Panc1 (cell line): ENCODE measurements around the gene ZNF516. TPM values are rescaled to one million over a fixed set of nuclear protein-coding genes. Genes with fewer than 3 reads are reported as not detected.

Experiments
- ATAC-seq: fragments of 200-7000 bp; cut with Tn5 transposase; 2 replicates; pipeline ENCODE4 v1.9.1; 2020; ENCODE audit warnings: mild to moderate bottlenecking, moderate library complexity
- BruUV-seq: library from RNA; stranded (reverse); fragments of 400-500 nt; replicated peaks from 2 replicates; lab custom pipeline; 2021; lab: Mats Ljungman, UMichigan
- CTCF ChIA-PET: fragments of 300-600 bp; sonication (Branson Sonifier 250); formaldehyde crosslinking; loops from one replicate; lab custom pipeline; 2022; ENCODE audit warnings: antibody characterized with exemption; lab: Charles Lee
- POLR2A ChIA-PET: fragments of 300-600 bp; sonication (Branson Sonifier 250); formaldehyde crosslinking; loops from one replicate; lab custom pipeline; 2022; ENCODE audit warnings: antibody characterized with exemption; lab: Charles Lee
- DNase-seq: peaks from one replicate; pipeline ENCODE4 v3.0.0-alpha.2; 2010; ENCODE audit warnings: low read depth, low spot score
- H3K27ac ChIP-seq: 2 replicates; pipeline ENCODE4 v1.5.1; 2011; ENCODE audit warnings: mild to moderate bottlenecking, low read length, inconsistent platforms
- H3K27me3 ChIP-seq: fragments of 200-500 bp; sonication (Bioruptor generic); 2 replicates; pipeline ENCODE4 v1.6.0; 2014; ENCODE audit warnings: low read length, inconsistent platforms; ENCODE audit not compliant: control insufficient read depth, insufficient read depth
- H3K36me3 ChIP-seq: fragments of 200-500 bp; sonication (Bioruptor generic); 2 replicates; pipeline ENCODE4 v1.5.1; 2014; ENCODE audit warnings: inconsistent platforms, mild to moderate bottlenecking, low read length, moderate library complexity; ENCODE audit not compliant: control insufficient read depth, insufficient read depth
- H3K4me1 ChIP-seq: 2 replicates; pipeline ENCODE4 v1.5.1; 2011; ENCODE audit warnings: inconsistent platforms, mild to moderate bottlenecking, low read length, moderate library complexity; ENCODE audit not compliant: control insufficient read depth, insufficient read depth
- H3K4me3 ChIP-seq, 2 experiments: 2 replicates each; pipeline ENCODE4 v1.5.1; 2011 to 2012; ENCODE audit warnings: low read depth in 2 of 2, low read length in 2 of 2, mild to moderate bottlenecking in 2 of 2, inconsistent platforms in 1 of 2, moderate library complexity in 1 of 2
- H3K9me3 ChIP-seq: fragments of 200-500 bp; sonication (Bioruptor generic); 2 replicates; pipeline ENCODE4 v1.5.1; 2014; ENCODE audit warnings: low read depth, mild to moderate bottlenecking, inconsistent platforms, low read length, moderate library complexity; ENCODE audit not compliant: control insufficient read depth, insufficient read depth
- CTCF ChIP-seq: fragments of 450-650 bp; IDR thresholded peaks from 2 replicates; pipeline ENCODE4 v1.5.1; 2017; ENCODE audit warnings: mild to moderate bottlenecking
- POLR2AphosphoS5 ChIP-seq: IDR thresholded peaks from 2 replicates; pipeline ENCODE4 v1.6.1; 2012; ENCODE audit warnings: mild to moderate bottlenecking, low read depth, low read length, moderate library complexity
- SIN3A ChIP-seq: IDR thresholded peaks from 2 replicates; pipeline ENCODE4 v1.6.1; 2012; ENCODE audit warnings: low read depth, mild to moderate bottlenecking, low read length, moderate library complexity, borderline replicate concordance; ENCODE audit not compliant: insufficient read depth
- TCF7L2 ChIP-seq: IDR thresholded peaks from 2 replicates; pipeline ENCODE4 v1.6.1; 2011; ENCODE audit warnings: mild to moderate bottlenecking, low read depth, low read length, inconsistent platforms
- in situ Hi-C: cut with HindIII; loops from 2 replicates; pipeline ENCODE4 v1.10.0; 2016; ENCODE audit warnings: low sequenced_read_pairs, low pct_unique_long_range_greater_than_20kb
- intact Hi-C: fragments of 100-400 bp; cut with micrococcal nuclease; formaldehyde crosslinking; loops from one replicate; pipeline ENCODE4 v1.10.0; 2022; ENCODE audit not compliant: unreplicated experiment
- total RNA-seq: library from RNA; stranded (reverse); gene quantifications from one replicate; pipeline ENCODE4 v1.2.1, GENCODE V29; 2021; ENCODE audit not compliant: unreplicated experiment
- TF ChIP-seq, protein P1 (sequence below), 2 experiments: IDR thresholded peaks; 2 replicates each; pipeline ENCODE4 v1.6.1; 2011 to 2012; ENCODE audit warnings: low read depth in 2 of 2, control low read depth in 1 of 2, low read length in 1 of 2, mild to moderate bottlenecking in 1 of 2, moderate library complexity in 1 of 2; ENCODE audit not compliant: insufficient read depth in 1 of 2

ZNF516 gene
- total RNA-seq, 1 experiment from 2014 or later: 28.6 TPM

DNA sequence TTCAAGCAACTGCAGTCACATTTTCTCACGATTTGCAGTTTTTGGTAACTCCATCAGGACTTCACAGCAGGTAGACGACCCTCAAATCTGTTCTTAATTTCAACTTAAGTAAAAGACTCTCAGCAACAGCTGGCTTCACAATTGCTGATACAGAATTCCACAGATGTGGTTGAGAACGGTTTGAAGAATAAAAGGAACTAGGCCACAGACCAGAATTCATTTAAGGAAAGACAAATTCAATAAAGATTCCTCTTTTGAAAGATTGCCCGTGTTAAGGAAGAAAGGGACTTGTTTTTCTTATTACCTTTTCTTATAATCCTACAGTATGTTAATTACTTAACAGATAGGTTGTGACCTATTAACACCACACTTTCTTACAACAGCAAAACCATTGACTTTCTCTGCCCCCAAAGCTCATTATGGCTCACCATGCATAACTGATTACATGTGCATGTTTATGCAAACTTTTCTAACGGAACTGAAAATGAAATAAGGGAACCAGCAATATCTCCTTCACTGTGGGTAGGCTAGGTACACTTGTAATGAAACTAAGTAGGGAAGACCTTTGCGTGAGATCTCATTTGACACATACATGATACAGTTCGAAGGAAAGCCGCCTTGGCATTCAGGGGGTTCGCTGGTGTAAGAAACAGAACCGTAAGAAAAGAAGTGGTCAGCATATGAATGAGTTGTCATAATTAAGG is 4.7 kb upstream of the ZNF516 start:
- DNase-seq (no peak), ATAC-seq (no peak)
- intact Hi-C loops (loop anchor here (10.0 kb wide), 1 partner anchor 185 kb away; no protein-coding TSS in a partner anchor), in situ Hi-C loops (no loop called here)
- no peaks in the 10 kb centered on the region for H3K36me3 ChIP-seq
- POLR2A ChIA-PET: no interaction called here
- H3K4me1 ChIP-seq: peaks cover 5% of the 10 kb centered on the region
- CTCF ChIA-PET: no interaction called here
- BruUV-seq: no TSS peak
- H3K4me3 ChIP-seq: no peak overlapping the region
- TF ChIP-seq CTCF (no peak), SIN3A (no peak), TCF7L2 (no peak), POLR2AphosphoS5 (no peak)
- TF ChIP-seq, protein P1, sequence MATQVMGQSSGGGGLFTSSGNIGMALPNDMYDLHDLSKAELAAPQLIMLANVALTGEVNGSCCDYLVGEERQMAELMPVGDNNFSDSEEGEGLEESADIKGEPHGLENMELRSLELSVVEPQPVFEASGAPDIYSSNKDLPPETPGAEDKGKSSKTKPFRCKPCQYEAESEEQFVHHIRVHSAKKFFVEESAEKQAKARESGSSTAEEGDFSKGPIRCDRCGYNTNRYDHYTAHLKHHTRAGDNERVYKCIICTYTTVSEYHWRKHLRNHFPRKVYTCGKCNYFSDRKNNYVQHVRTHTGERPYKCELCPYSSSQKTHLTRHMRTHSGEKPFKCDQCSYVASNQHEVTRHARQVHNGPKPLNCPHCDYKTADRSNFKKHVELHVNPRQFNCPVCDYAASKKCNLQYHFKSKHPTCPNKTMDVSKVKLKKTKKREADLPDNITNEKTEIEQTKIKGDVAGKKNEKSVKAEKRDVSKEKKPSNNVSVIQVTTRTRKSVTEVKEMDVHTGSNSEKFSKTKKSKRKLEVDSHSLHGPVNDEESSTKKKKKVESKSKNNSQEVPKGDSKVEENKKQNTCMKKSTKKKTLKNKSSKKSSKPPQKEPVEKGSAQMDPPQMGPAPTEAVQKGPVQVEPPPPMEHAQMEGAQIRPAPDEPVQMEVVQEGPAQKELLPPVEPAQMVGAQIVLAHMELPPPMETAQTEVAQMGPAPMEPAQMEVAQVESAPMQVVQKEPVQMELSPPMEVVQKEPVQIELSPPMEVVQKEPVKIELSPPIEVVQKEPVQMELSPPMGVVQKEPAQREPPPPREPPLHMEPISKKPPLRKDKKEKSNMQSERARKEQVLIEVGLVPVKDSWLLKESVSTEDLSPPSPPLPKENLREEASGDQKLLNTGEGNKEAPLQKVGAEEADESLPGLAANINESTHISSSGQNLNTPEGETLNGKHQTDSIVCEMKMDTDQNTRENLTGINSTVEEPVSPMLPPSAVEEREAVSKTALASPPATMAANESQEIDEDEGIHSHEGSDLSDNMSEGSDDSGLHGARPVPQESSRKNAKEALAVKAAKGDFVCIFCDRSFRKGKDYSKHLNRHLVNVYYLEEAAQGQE (IDR thresholded peaks at IDR 0.05; ENCODE audit: insufficient read depth in 1 of 2, low read depth in 2 of 2, low read length in 1 of 2): no peak
- peaks cover 11% of the 10 kb centered on the region for H3K27me3 ChIP-seq
- H3K27ac ChIP-seq: no peak overlapping the region
- no peaks in the 10 kb centered on the region for H3K9me3 ChIP-seq

GRCh38 chr18:76499021-76499420 is 4.0 kb upstream of the ZNF516 start:
- in situ Hi-C loops (no loop called here), intact Hi-C loops (loop anchor here (10.0 kb wide), 1 partner anchor 186 kb away; no protein-coding TSS in a partner anchor)
- Histone ChIP-seq H3K4me3 (no peak overlapping the region), H3K27ac (no peak overlapping the region), H3K36me3 (no peaks in the 10 kb centered on the region), H3K27me3 (peaks cover 11% of the 10 kb centered on the region), H3K4me1 (peaks cover 5% of the 10 kb centered on the region), H3K9me3 (no peaks in the 10 kb centered on the region)
- TF ChIP-seq POLR2AphosphoS5 (no peak), SIN3A (no peak), TCF7L2 (no peak), CTCF (no peak)
- TF ChIP-seq, protein P1 (IDR thresholded peaks at IDR 0.05; ENCODE audit: insufficient read depth in 1 of 2, low read depth in 2 of 2, low read length in 1 of 2): no peak
- ATAC-seq (no peak), DNase-seq (no peak)
- ChIA-PET CTCF (no interaction called here), POLR2A (no interaction called here)
- no TSS peak for BruUV-seq
